ENCODE results near the gene CPLANE2.
"Not testable (repeated sequence)": the region's sequence is repeated elsewhere in the genome, so short reads cannot be mapped to it uniquely, and the experiment has no call there.

The CPLANE2 gene

GRCh38 chr1:16231331-16232315 is 5.4 kb downstream of the CPLANE2 start:
- no peak for DNase-seq

GRCh38 chr1:16230744-16231143 is 6.2 kb downstream of the CPLANE2 start:
- no peak for DNase-seq

- no peak for DNase-seq
Observed at GRCh38 chr1:16229976-16230740, 6.8 kb downstream of the CPLANE2 start.

- peak in 14 of 56 donors; percentile 7 to 42 (median 18) for DNase-seq
Observed at GRCh38 chr1:16226490-16227179, 10.3 kb downstream of the CPLANE2 start.

GRCh38 chr1:16226129-16226489 is 10.9 kb downstream of the CPLANE2 start:
- DNase-seq, result no peak

- no peak for DNase-seq
Observed at GRCh38 chr1:16224472-16224871, 12.5 kb downstream of the CPLANE2 start.

GRCh38 chr1:16222716-16223115 is 14.3 kb downstream of the CPLANE2 start:
- not testable (repeated sequence) for DNase-seq

- DNase-seq, result no peak
Observed at GRCh38 chr1:16221499-16221898, 15.5 kb downstream of the CPLANE2 start.

- DNase-seq, result no peak
Observed at GRCh38 chr1:16219968-16220500, 16.9 kb downstream of the CPLANE2 start.

- DNase-seq, result no peak
Observed at GRCh38 chr1:16218674-16219071, 18.3 kb downstream of the CPLANE2 start.

- DNase-seq, result no peak
Observed at GRCh38 chr1:16218014-16218673, 18.8 kb downstream of the CPLANE2 start.

- DNase-seq, result peak; percentile 32 to 97 (median 86)
Observed at GRCh38 chr1:16217061-16217785, 19.8 kb downstream of the CPLANE2 start.

- DNase-seq, result peak in 43 of 56 donors; percentile 5 to 81 (median 36)
Observed at GRCh38 chr1:16215882-16216753, 20.9 kb downstream of the CPLANE2 start.

- DNase-seq, result not testable (repeated sequence)
Observed at GRCh38 chr1:16215240-16215639, 21.7 kb downstream of the CPLANE2 start.

- DNase-seq, result not testable (repeated sequence)
Observed at GRCh38 chr1:16213544-16213943, 23.4 kb downstream of the CPLANE2 start.

- no peak for DNase-seq
Observed at GRCh38 chr1:16213013-16213412, 24.0 kb downstream of the CPLANE2 start.

- no peak for DNase-seq
Observed at GRCh38 chr1:16212251-16212961, 24.6 kb downstream of the CPLANE2 start, which contains the start of gene ARHGEF19. ARHGEF19 (minus strand) TSS chr1:16212652; CDS start chr1:16209054, 3,598 bp downstream.

GRCh38 chr1:16211824-16212223 is 25.2 kb downstream of the CPLANE2 start:
- DNase-seq, result no peak

Data from nucleus accumbens (tissue), 56 donors.